Neural cell (in vitro differentiated cells): ENCODE data around the gene STX18. TPM values are rescaled to one million over a fixed set of nuclear protein-coding genes. Genes with fewer than 3 reads are reported as not detected.

Source experiments
- H2AFZ ChIP-seq: fragments of 200-600, 300-800 bp; sonication (generic), shearing (Covaris generic); 2 replicates; pipeline ENCODE4 v1.6.0; 2014; ENCODE audit warnings: low read depth, mild to moderate bottlenecking, antibody characterized with exemption, low read length, moderate library complexity
- H3F3A ChIP-seq: fragments of 200-600 bp; shearing (Covaris generic); 2 replicates; pipeline ENCODE4 v1.6.1; 2016; ENCODE audit warnings: mild to moderate bottlenecking, moderate library complexity, mixed read lengths, antibody characterized with exemption, low read length; ENCODE audit not compliant: insufficient read depth, poor library complexity, severe bottlenecking
- H3K27ac ChIP-seq: fragments of 200-600, 300-800 bp; sonication (generic), shearing (Covaris generic); 2 replicates; pipeline ENCODE4 v1.5.1; 2014; ENCODE audit warnings: mild to moderate bottlenecking, low read length, moderate library complexity
- H3K27me3 ChIP-seq: fragments of 300-800, 200-600 bp; sonication (generic), shearing (Covaris generic); 2 replicates; pipeline ENCODE4 v1.6.0; 2014; ENCODE audit warnings: mild to moderate bottlenecking, low read depth, low read length, moderate library complexity; ENCODE audit not compliant: insufficient read depth
- H3K36me3 ChIP-seq: fragments of 300-800, 200-600 bp; sonication (generic), shearing (Covaris generic); 2 replicates; pipeline ENCODE4 v1.5.1; 2014; ENCODE audit warnings: mild to moderate bottlenecking, antibody characterized with exemption, low read length, moderate library complexity; ENCODE audit not compliant: insufficient read depth
- H3K4me2 ChIP-seq: fragments of 300-800, 200-600 bp; sonication (generic), shearing (Covaris generic); 2 replicates; pipeline ENCODE4 v1.6.0; 2014; ENCODE audit warnings: mild to moderate bottlenecking, low read length
- H3K4me3 ChIP-seq: fragments of 300-800, 200-600 bp; sonication (generic), shearing (Covaris generic); 2 replicates; pipeline ENCODE4 v1.5.1; 2014; ENCODE audit warnings: mild to moderate bottlenecking, low read length, moderate library complexity
- H3K79me2 ChIP-seq: fragments of 200-600 bp; shearing (Covaris generic); replicated peaks from 2 replicates; pipeline ENCODE4 v1.6.0; 2014; ENCODE audit warnings: mild to moderate bottlenecking, low read length, moderate library complexity; ENCODE audit not compliant: insufficient read depth
- H3K9ac ChIP-seq: fragments of 300-800, 200-600 bp; sonication (generic), shearing (Covaris generic); 2 replicates; pipeline ENCODE4 v1.6.1; 2016; ENCODE audit warnings: mild to moderate bottlenecking, low read length, mixed read lengths
- H3K9me2 ChIP-seq: fragments of 200-600 bp; shearing (Covaris generic); 2 replicates; pipeline ENCODE4 v1.6.1; 2016; ENCODE audit warnings: mild to moderate bottlenecking, low read length, mixed read lengths; ENCODE audit not compliant: insufficient read depth
- H3K9me3 ChIP-seq: fragments of 200-600, 300-800 bp; sonication (generic), shearing (Covaris generic); 2 replicates; pipeline ENCODE4 v1.6.1; 2016; ENCODE audit warnings: mild to moderate bottlenecking, mixed run types, low read length, moderate library complexity, mixed read lengths
- H4K20me1 ChIP-seq: fragments of 200-600 bp; shearing (Covaris generic); 2 replicates; pipeline ENCODE4 v1.6.1; 2016; ENCODE audit warnings: mild to moderate bottlenecking, mixed run types; ENCODE audit not compliant: insufficient read depth
- EP300 ChIP-seq: fragments of 450-650 bp; conservative IDR thresholded peaks from 2 replicates; pipeline ENCODE4 v1.6.1; 2014; ENCODE audit warnings: antibody characterized with exemption, mild to moderate bottlenecking, moderate library complexity; ENCODE audit not compliant: poor library complexity, severe bottlenecking
- EZH2 ChIP-seq: fragments of 200-600, 300-800 bp; shearing (Covaris generic), sonication (generic); IDR thresholded peaks from 2 replicates; pipeline ENCODE4 v1.6.1; 2014; ENCODE audit warnings: antibody characterized with exemption, low read length, borderline replicate concordance, mild to moderate bottlenecking; ENCODE audit not compliant: insufficient read depth, poor library complexity, severe bottlenecking
- MXI1 ChIP-seq: fragments of 450-650 bp; conservative IDR thresholded peaks from 2 replicates; pipeline ENCODE4 v1.6.1; 2014; ENCODE audit warnings: antibody characterized with exemption, mild to moderate bottlenecking; ENCODE audit not compliant: poor library complexity, severe bottlenecking
- POLR2AphosphoS5 ChIP-seq: IDR thresholded peaks from 2 replicates; pipeline ENCODE4 v1.6.1; 2012
- RAD21 ChIP-seq: fragments of 450-650 bp; conservative IDR thresholded peaks from 2 replicates; pipeline ENCODE4 v1.6.1; 2014; ENCODE audit warnings: antibody characterized with exemption, mild to moderate bottlenecking, moderate library complexity
- REST ChIP-seq: IDR thresholded peaks from 2 replicates; pipeline ENCODE4 v1.6.1; 2012; ENCODE audit warnings: borderline replicate concordance
- SMC3 ChIP-seq: fragments of 450-650 bp; conservative IDR thresholded peaks from 2 replicates; pipeline ENCODE4 v1.6.1; 2014; ENCODE audit warnings: antibody characterized with exemption, mild to moderate bottlenecking, moderate library complexity; ENCODE audit not compliant: poor library complexity
- TAF1 ChIP-seq: IDR thresholded peaks from 2 replicates; pipeline ENCODE4 v1.6.1; 2012; ENCODE audit warnings: low read depth
- polyA plus RNA-seq: library from polyadenylated mRNA; depleted of rRNA; stranded (reverse); fragments of >200 nt; gene quantifications from 2 replicates; pipeline ENCODE4 v1.2.3, GENCODE V29; 2014
- TF ChIP-seq, protein P1 (sequence below): fragments of 450-650 bp; IDR thresholded peaks from 2 replicates; pipeline ENCODE4 v1.5.1; 2014; ENCODE audit warnings: antibody characterized with exemption, mild to moderate bottlenecking, moderate library complexity; ENCODE audit not compliant: poor library complexity, severe bottlenecking

STX18 gene
- polyA plus RNA-seq, 1 donor from 2014 or later: 64.5 TPM

GRCh38 chr4:4416981-4417380, 124.9 kb downstream of the STX18 start:
- H3F3A ChIP-seq: no peaks in the 10 kb centered on the region
- H2AFZ ChIP-seq: no peak overlapping the region
- TF ChIP-seq, protein P1, sequence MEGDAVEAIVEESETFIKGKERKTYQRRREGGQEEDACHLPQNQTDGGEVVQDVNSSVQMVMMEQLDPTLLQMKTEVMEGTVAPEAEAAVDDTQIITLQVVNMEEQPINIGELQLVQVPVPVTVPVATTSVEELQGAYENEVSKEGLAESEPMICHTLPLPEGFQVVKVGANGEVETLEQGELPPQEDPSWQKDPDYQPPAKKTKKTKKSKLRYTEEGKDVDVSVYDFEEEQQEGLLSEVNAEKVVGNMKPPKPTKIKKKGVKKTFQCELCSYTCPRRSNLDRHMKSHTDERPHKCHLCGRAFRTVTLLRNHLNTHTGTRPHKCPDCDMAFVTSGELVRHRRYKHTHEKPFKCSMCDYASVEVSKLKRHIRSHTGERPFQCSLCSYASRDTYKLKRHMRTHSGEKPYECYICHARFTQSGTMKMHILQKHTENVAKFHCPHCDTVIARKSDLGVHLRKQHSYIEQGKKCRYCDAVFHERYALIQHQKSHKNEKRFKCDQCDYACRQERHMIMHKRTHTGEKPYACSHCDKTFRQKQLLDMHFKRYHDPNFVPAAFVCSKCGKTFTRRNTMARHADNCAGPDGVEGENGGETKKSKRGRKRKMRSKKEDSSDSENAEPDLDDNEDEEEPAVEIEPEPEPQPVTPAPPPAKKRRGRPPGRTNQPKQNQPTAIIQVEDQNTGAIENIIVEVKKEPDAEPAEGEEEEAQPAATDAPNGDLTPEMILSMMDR: no peak
- TF ChIP-seq EP300 (no peak), REST (no peak), MXI1 (no peak), EZH2 (no peak), TAF1 (no peak), POLR2AphosphoS5 (no peak), SMC3 (no peak), RAD21 (no peak)
- H3K4me3 ChIP-seq: no peak overlapping the region
- no peak overlapping the region for H3K27ac ChIP-seq
- H3K27me3 ChIP-seq: no peaks in the 10 kb centered on the region
- peaks cover 3% of the 10 kb centered on the region for H4K20me1 ChIP-seq
- no peak overlapping the region for H3K4me2 ChIP-seq
- H3K9ac ChIP-seq: no peak overlapping the region
- H3K9me3 ChIP-seq: no peaks in the 10 kb centered on the region
- peaks cover 15% of the 10 kb centered on the region for H3K36me3 ChIP-seq
- no peaks in the 10 kb centered on the region for H3K79me2 ChIP-seq
- no peaks in the 10 kb centered on the region for H3K9me2 ChIP-seq

DNA sequence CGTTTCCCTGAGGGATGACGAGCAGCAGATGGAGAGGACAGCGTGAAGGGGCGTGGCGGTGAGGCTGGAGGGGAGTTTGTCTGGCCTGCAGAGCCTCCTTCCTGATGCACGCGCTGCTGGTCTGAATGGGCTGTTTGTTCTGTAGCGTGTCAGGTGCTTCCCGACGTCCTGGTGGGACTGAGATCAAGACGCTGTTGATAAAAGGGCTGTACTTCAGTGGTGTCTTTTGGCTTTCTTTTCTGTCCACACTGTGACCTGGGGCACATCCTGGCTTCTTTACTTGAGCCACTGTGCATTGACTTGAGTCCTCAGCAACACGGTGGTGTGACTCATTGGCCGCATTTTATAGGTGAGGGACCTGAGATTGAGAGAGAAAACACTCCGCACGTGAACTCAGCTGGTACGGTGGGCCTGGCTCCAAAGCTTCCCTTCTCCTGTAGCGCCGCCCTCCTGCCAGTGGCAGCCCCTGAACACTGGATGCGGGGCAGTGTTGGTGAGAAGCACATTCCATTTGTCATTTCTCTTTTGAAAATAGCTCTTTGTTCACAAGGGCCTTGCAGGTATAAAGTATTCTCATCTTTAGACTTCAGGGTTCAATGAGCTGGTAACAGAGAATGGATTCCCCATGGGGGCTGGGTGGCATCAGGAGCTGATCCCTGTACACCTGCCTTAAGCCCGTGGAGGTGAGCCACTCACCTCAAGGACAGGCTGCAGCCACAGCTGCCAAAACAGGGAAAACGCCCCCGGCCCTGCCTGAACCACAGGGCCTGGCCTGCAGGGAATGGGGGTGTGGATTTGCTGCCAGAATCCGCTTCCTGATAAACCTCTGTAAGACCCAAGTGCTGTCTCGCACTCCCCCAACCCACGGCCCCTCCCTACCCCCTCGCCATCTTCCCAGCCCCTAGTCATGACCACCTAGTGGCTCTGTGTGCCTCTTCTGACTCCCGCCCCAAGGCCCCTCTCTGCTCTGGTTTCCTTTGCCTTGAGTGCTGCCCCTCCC, 125.7 kb downstream of the STX18 start:
- Histone ChIP-seq H3K4me3 (no peak overlapping the region), H3K4me2 (no peak overlapping the region), H3K36me3 (peaks cover 15% of the 10 kb centered on the region), H3K27ac (no peak overlapping the region), H2AFZ (no peak overlapping the region), H3K27me3 (no peaks in the 10 kb centered on the region), H3K9me3 (no peaks in the 10 kb centered on the region), H3K9me2 (no peaks in the 10 kb centered on the region), H3K9ac (no peak overlapping the region), H3F3A (no peaks in the 10 kb centered on the region), H4K20me1 (peaks cover 3% of the 10 kb centered on the region), H3K79me2 (no peaks in the 10 kb centered on the region)
- TF ChIP-seq POLR2AphosphoS5 (no peak), RAD21 (no peak), TAF1 (no peak), SMC3 (no peak), EZH2 (no peak), EP300 (no peak), MXI1 (no peak), REST (no peak)
- TF ChIP-seq, protein P1: no peak
